Suppressor macrophage treated with lipopolysaccharide for 1 hour (primary cell): ENCODE results near the gene ZNF366.

ENCODE experiments used
- DNase-seq, 3 donors: peaks; one replicate each; pipeline ENCODE4 v3.0.0-alpha.2; 2020 to 2022

Gene ZNF366

GRCh38 chr5:72402381-72402890, 104.8 kb downstream of the ZNF366 start:
- peak; percentile 51 to 71 (median 60) for DNase-seq

- DNase-seq: no peak
These were observed 106.3 kb downstream of the ZNF366 start for GRCh38 chr5:72400950-72401349.

GRCh38 chr5:72397836-72398235, 109.4 kb downstream of the ZNF366 start:
- DNase-seq: no peak

- DNase-seq: peak; percentile 54 to 56 (median 54)
These were observed 112.5 kb downstream of the ZNF366 start for GRCh38 chr5:72394688-72395087.

- DNase-seq: no peak
These were observed 114.2 kb downstream of the ZNF366 start for GRCh38 chr5:72393052-72393451.
